GM12878 (cell line): ENCODE results near the gene OR6C75. TPM values are rescaled to one million over a fixed set of nuclear protein-coding genes. Genes with fewer than 3 reads are reported as not detected.
A peak's percentile ranks its signal among the peaks of the same experiment; 100 is the strongest.
"Not testable (repeated sequence)": the region's sequence is repeated elsewhere in the genome, so short reads cannot be mapped to it uniquely, and the experiment has no call there.

Experiments used
- ATAC-seq: fragments of 200-7000 bp; cut with Tn5 transposase; 3 replicates; pipeline ENCODE4 v1.9.1; 2020; ENCODE audit warnings: mild to moderate bottlenecking, moderate library complexity
- BruUV-seq: library from RNA; stranded (reverse); fragments of 400-500 nt; replicated peaks from 2 replicates; lab custom pipeline; 2021; lab: Mats Ljungman, UMichigan
- CTCF ChIA-PET: fragments of 300-600 bp; sonication (Branson Sonifier 250); formaldehyde crosslinking; extraction: SDS; loops from one replicate; lab custom pipeline; 2021; ENCODE audit warnings: inconsistent platforms; lab: Yijun Ruan, JAX
- POLR2A ChIA-PET: fragments of 350-600 bp; formaldehyde crosslinking; extraction: SDS; loops from one replicate; lab custom pipeline; 2021; ENCODE audit warnings: inconsistent platforms; lab: Charles Lee
- RAD21 ChIA-PET: fragments of 300-600 bp; sonication (Branson Sonifier 250); formaldehyde crosslinking; loops from one replicate; lab custom pipeline; 2023; ENCODE audit warnings: antibody characterized with exemption; ENCODE audit not compliant: unreplicated experiment; lab: Charles Lee
- SMC1A ChIA-PET: fragments of 300-600 bp; sonication (Branson Sonifier 250); formaldehyde crosslinking; loops from one replicate; lab custom pipeline; 2023; ENCODE audit not compliant: unreplicated experiment, uncharacterized antibody; lab: Charles Lee
- DNase-seq: peaks from one replicate; pipeline ENCODE4 v3.0.0-alpha.2; 2011; ENCODE audit warnings: low read depth, low spot score
- FAIRE-seq: peaks from 3 replicates; lab custom pipeline; 2011; peaks lifted over from hg19 to GRCh38; lab: Jason Lieb, UNC
- H2AFZ ChIP-seq: 2 replicates; pipeline ENCODE4 v1.6.0; 2011; ENCODE audit warnings: low read depth, low read length, control low read depth; ENCODE audit not compliant: control insufficient read depth
- H3K27ac ChIP-seq: 2 replicates; pipeline ENCODE4 v1.5.1; 2011; ENCODE audit warnings: control low read depth; ENCODE audit not compliant: control insufficient read depth, insufficient read depth
- H3K27me3 ChIP-seq, 2 experiments: replicated peaks in 1 of 2; 2 replicates each; pipeline versions ENCODE4 v1.6.0 to v1.6.1; 2011; ENCODE audit warnings: low read length in 1 of 2; ENCODE audit not compliant: control insufficient read depth in 2 of 2, insufficient read depth in 2 of 2
- H3K36me3 ChIP-seq, 2 experiments: 2 replicates each; pipeline ENCODE4 v1.5.1; 2011; ENCODE audit warnings: low read length in 1 of 2; ENCODE audit not compliant: control insufficient read depth in 2 of 2, insufficient read depth in 2 of 2
- H3K4me1 ChIP-seq: 2 replicates; pipeline ENCODE4 v1.6.1; 2011; ENCODE audit warnings: mild to moderate bottlenecking, low read length, moderate library complexity, mixed read lengths; ENCODE audit not compliant: control insufficient read depth, insufficient read depth
- H3K4me2 ChIP-seq: 2 replicates; pipeline ENCODE4 v1.6.0; 2011; ENCODE audit warnings: control low read depth; ENCODE audit not compliant: control insufficient read depth, insufficient read depth
- H3K4me3 ChIP-seq: fragments of 200-600 bp; sonication (generic); 2 replicates; pipeline ENCODE4 v1.5.1; 2016
- H3K79me2 ChIP-seq: 2 replicates; pipeline ENCODE4 v1.6.0; 2011; ENCODE audit warnings: low read length; ENCODE audit not compliant: control insufficient read depth, insufficient read depth
- H3K9ac ChIP-seq: 2 replicates; pipeline ENCODE4 v1.8.0; 2011; ENCODE audit warnings: low read length, control low read depth, mixed read lengths; ENCODE audit not compliant: control insufficient read depth, insufficient read depth
- H3K9me3 ChIP-seq: replicated peaks from 3 replicates; pipeline ENCODE4 v1.5.1; 2011; ENCODE audit warnings: mild to moderate bottlenecking, low read length; ENCODE audit not compliant: control insufficient read depth, insufficient read depth
- H4K20me1 ChIP-seq: 2 replicates; pipeline ENCODE4 v1.6.0; 2011; ENCODE audit not compliant: control insufficient read depth, insufficient read depth
- WGBS: methylation state at CpG from one replicate; pipeline ENCODE4 v1.1.6; 2016; ENCODE audit warnings: low lambda C conversion rate; ENCODE audit not compliant: insufficient replicate concordance, insufficient coverage; ENCODE audit errors: missing lambda C conversion rate; 5-methylcytosine and 5-hydroxymethylcytosine counted together
- in situ Hi-C: fragments of 300-500 bp; cut with MboI; formaldehyde crosslinking; loops from 9 replicates; pipeline ENCODE4 v1.14.3; 2018; ENCODE audit warnings: mixed read lengths
- intact Hi-C: fragments of 100-400 bp; cut with micrococcal nuclease; formaldehyde crosslinking; loops from one replicate; pipeline ENCODE4 v1.14.2; 2022; ENCODE audit not compliant: unreplicated experiment
- polyA plus RNA-seq, 11 experiments: library from polyadenylated mRNA; depleted of rRNA in 4 of 11; unstranded in 6 of 11; stranded (reverse) in 5 of 11; fragments of >200 nt; fragmentation: Nextera tagmentation in 4 of 11; fragmentation: Illumina TruSeq in 1 of 11; extraction: Ambion mirVana in 4 of 11; extraction: Trizol in 1 of 11; gene quantifications; 1 replicate in 1 of 11; 2 replicates in 10 of 11; pipeline versions ENCODE4 v1.2.1 to v1.2.3, GENCODE V29; 2011 to 2016; ENCODE audit warnings: inconsistent platforms in 2 of 11, missing spikeins in 2 of 11, low read depth in 1 of 11
- total RNA-seq, 4 experiments: library from RNA; depleted of rRNA in 3 of 4; stranded (reverse); fragments of >200 nt in 3 of 4; fragmentation: Illumina TruSeq in 1 of 4; extraction: Trizol in 1 of 4; gene quantifications; 2 replicates each; pipeline versions ENCODE4 v1.2.1 to v1.2.3, GENCODE V29; 2013 to 2021

OR6C75 gene
- total and polyA plus RNA-seq, 10 of the 15 experiments (the other 5 are each of a cell fraction or from before 2014, with no cell fraction given) = not detected

DNA sequence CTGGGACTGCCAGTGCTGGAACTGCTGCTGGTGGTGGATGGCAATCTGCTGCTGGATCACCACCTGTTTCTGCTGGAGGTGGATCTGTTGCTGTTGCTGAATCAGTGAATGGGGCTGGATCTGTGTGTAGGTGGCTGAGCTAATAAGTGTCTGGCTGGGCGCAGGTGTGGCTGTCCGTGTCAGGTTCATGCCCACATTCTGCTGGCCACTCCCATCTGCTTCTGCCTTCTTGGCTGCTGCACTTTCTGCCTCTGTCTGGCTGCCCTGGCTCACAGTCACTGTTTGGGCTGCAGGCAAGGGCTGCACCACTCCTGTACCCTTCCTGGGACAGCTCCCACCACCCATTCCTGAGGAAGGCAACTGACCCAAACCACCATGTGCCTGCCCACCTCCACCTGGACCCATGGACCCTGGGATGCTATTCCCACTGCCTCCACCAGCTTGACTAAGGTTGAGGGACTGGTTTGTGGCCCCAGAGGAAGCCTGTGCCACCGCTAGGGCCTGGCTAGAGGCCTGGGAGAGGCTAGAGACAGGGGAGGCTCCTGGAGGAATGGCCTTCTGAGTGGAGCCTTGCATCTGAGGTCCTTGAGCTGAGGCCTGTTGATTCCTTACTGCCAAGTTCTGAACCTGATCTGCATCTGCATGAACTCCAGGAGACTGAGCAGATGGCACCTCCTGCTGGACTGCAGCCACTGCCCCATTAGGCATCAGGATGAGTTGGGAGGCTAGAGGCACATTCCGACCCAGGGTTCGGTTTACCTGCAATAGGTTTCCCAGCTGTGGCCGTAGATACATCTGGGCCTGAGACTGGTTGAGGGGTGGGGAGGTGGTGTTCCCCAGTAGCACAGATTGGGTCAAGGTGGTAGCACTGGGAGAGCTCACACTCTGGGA is 51.0 kb downstream of the OR6C75 start:
- in situ Hi-C loops, H3K9ac ChIP-seq, CTCF ChIA-PET, POLR2A ChIA-PET, H3K79me2 ChIP-seq, H3K4me3 ChIP-seq, DNase-seq, H3K36me3 ChIP-seq, SMC1A ChIA-PET, BruUV-seq, H3K9me3 ChIP-seq, H2AFZ ChIP-seq, intact Hi-C loops, FAIRE-seq, H4K20me1 ChIP-seq, H3K4me1 ChIP-seq, H3K27me3 ChIP-seq, ATAC-seq, RAD21 ChIA-PET, H3K27ac ChIP-seq, H3K4me2 ChIP-seq: not testable (repeated sequence)
- 59% methylated on average over 5 of the region's 6 CpGs for WGBS

DNA sequence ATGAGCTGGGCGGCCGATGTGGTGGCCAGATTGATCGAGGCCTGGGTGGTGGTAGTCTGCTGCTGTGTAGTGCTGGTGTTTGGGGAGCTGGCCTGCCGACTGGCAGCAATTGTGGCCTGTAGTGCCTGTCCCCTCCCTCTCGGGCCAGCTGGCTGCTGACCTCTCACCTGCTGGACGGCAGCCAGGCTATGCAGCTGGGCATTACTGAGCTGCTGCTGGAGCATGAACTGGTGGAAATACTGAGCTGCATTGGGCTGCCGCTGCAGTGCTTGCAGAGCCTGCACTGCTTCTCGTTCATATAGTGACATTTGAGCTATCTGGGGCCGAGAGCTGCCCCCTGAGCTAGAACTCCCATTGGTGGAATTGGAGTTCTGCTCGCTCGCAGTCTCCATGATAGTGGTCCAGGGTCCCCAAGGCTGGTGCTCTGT is 51.6 kb downstream of the OR6C75 start:
- in situ Hi-C loops, DNase-seq, ATAC-seq, H3K36me3 ChIP-seq, BruUV-seq, H4K20me1 ChIP-seq, RAD21 ChIA-PET, H3K9ac ChIP-seq, H3K4me3 ChIP-seq, CTCF ChIA-PET, H3K4me2 ChIP-seq, FAIRE-seq, H3K9me3 ChIP-seq, H3K4me1 ChIP-seq, H2AFZ ChIP-seq, H3K27me3 ChIP-seq, intact Hi-C loops, H3K79me2 ChIP-seq, POLR2A ChIA-PET, H3K27ac ChIP-seq, SMC1A ChIA-PET: not testable (repeated sequence)
- 38% methylated on average over 11 of the region's 11 CpGs for WGBS

DNA sequence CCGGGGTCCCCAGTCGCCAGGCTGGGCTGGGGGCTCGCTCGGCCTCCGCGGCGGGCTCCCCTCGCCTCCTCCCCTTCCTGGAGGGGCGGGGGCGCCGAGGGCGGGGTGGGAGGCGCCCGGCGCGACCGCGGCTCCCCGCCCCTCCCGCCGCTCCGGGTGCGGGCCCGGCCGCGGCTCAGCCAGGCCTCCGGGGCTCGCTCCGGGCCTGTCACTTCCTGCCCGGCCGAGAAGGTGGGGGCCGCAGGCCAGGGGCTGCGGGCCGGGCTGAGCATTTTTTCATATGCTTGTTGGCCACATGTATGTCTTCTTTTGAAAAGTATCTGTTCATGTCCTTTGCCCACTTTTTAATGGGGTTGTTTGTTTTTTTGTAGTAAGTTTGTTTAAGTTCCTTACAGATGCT is 52.1 kb downstream of the OR6C75 start:
- H3K4me2 ChIP-seq, H2AFZ ChIP-seq, H3K9ac ChIP-seq, in situ Hi-C loops, H3K9me3 ChIP-seq, H3K27me3 ChIP-seq, intact Hi-C loops, H3K4me3 ChIP-seq, H3K79me2 ChIP-seq, H4K20me1 ChIP-seq, H3K27ac ChIP-seq, BruUV-seq, FAIRE-seq, CTCF ChIA-PET, H3K36me3 ChIP-seq, H3K4me1 ChIP-seq, POLR2A ChIA-PET, RAD21 ChIA-PET, DNase-seq: not testable (repeated sequence)
- SMC1A ChIA-PET = interaction anchor here (1.0 kb wide), 1 partner anchor 60 kb away, joined by 3 read pairs; no protein-coding TSS in a partner anchor
- 0% methylated on average over 8 of the region's 34 CpGs for WGBS
- ATAC-seq = peak; percentile 67
